ENCODE measurements around the gene AVPR2.
A peak's percentile ranks its signal among the peaks of the same experiment; 100 is the strongest.

The AVPR2 gene

DNA sequence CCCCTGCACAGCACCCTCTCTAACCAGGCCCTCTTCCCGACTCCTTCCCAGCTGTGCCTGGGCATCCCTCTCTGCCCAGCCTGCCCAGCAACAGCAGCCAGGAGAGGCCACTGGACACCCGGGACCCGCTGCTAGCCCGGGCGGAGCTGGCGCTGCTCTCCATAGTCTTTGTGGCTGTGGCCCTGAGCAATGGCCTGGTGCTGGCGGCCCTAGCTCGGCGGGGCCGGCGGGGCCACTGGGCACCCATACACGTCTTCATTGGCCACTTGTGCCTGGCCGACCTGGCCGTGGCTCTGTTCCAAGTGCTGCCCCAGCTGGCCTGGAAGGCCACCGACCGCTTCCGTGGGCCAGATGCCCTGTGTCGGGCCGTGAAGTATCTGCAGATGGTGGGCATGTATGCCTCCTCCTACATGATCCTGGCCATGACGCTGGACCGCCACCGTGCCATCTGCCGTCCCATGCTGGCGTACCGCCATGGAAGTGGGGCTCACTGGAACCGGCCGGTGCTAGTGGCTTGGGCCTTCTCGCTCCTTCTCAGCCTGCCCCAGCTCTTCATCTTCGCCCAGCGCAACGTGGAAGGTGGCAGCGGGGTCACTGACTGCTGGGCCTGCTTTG is 1.1 kb downstream of the AVPR2 start:
- Histone ChIP-seq H3K36me3 (no peaks in the 10 kb centered on the region), H3K4me3 (ENCODE audit: low read depth, low read length) (no peak overlapping the region), H3K4me1 (peaks cover 32% of the 10 kb centered on the region), H3K9me3 (no peaks in the 10 kb centered on the region), H3K27me3 (no peaks in the 10 kb centered on the region)
- no peak for DNase-seq
- TF ChIP-seq CTCF (IDR thresholded peaks at IDR 0.05; ENCODE audit: low read depth, low read length) = no peak

- Histone ChIP-seq H3K4me1 (peaks cover 30% of the 10 kb centered on the region), H3K27me3 (no peaks in the 10 kb centered on the region), H3K9me3 (no peaks in the 10 kb centered on the region), H3K36me3 (no peaks in the 10 kb centered on the region), H3K4me3 (ENCODE audit: low read depth, low read length) (no peak overlapping the region)
- TF ChIP-seq CTCF (IDR thresholded peaks at IDR 0.05; ENCODE audit: low read depth, low read length) = no peak
- no peak for DNase-seq
Measured at GRCh38 chrX:153906126-153906917, 1.8 kb downstream of the AVPR2 start.

GRCh38 chrX:153907456-153907855 is 3.0 kb downstream of the AVPR2 start:
- Histone ChIP-seq H3K36me3 (no peaks in the 10 kb centered on the region), H3K4me1 (peaks cover 18% of the 10 kb centered on the region), H3K27me3 (no peaks in the 10 kb centered on the region), H3K9me3 (no peaks in the 10 kb centered on the region), H3K4me3 (ENCODE audit: low read depth, low read length) (no peak overlapping the region)
- DNase-seq = no peak
- TF ChIP-seq CTCF (IDR thresholded peaks at IDR 0.05; ENCODE audit: low read depth, low read length) = no peak

GRCh38 chrX:153908219-153908860 is 3.9 kb downstream of the AVPR2 start:
- Histone ChIP-seq H3K4me3 (ENCODE audit: low read depth, low read length) (no peak overlapping the region), H3K27me3 (no peaks in the 10 kb centered on the region), H3K9me3 (no peaks in the 10 kb centered on the region), H3K36me3 (no peaks in the 10 kb centered on the region), H3K4me1 (peaks cover 11% of the 10 kb centered on the region)
- no peak for TF ChIP-seq CTCF (IDR thresholded peaks at IDR 0.05; ENCODE audit: low read depth, low read length)
- no peak for DNase-seq

DNA sequence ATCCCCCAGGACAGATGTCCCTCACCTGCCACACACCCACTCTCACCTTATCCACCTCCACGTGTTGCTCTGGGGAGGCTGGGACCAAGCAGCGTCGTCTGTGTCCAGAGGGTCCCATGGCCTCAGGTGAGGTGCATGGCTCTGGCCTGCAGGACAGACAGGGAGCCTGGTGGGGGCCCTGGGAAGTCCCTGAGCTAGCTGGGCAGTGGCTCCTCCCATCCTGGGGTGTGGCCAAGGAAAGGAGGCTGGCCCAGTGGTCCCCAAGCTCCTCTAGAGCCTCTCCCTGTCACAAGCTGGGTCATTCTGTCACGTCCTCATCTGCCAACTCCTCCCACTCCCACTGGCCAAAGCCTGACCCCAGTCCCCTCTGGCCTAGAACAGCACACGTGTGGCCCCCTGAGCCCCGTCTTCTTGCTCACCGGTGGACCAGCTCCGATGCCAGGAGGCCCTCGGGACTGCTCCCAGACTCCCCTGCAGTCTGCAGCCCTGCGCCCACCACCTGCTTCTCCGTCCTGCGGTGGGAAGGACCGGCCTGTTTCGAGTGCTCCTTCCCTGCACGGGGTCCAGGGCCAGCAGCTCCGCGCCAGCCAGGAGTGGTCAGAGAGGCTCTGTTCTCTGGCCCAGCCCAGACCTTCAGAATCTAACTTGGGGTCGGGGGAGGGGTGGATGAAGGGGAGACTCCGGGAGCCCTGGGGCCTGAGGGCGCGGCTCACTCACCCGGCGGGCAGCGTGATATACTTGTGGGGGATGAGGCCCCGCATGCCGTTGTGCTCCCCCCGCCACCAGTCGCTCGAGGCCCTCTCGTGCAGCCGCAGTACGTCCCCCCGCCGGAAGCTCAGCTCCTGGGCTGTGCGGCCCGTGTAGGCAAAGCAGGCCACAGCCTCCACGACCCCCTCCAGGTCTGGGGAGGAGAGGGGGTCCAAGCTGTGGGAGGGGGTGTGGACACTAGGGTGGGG is 4.8 kb downstream of the AVPR2 start:
- DNase-seq = peak; percentile 68
- Histone ChIP-seq H3K4me1 (peaks cover 7% of the 10 kb centered on the region), H3K36me3 (no peaks in the 10 kb centered on the region), H3K9me3 (no peaks in the 10 kb centered on the region), H3K4me3 (ENCODE audit: low read depth, low read length) (no peak overlapping the region), H3K27me3 (no peaks in the 10 kb centered on the region)
- no peak for TF ChIP-seq CTCF (IDR thresholded peaks at IDR 0.05; ENCODE audit: low read depth, low read length)

All from BE2C (cell line).